GM18511 (cell line): ENCODE results near the gene PRM1.
"Not testable (repeated sequence)": the region's sequence is repeated elsewhere in the genome, so short reads cannot be mapped to it uniquely, and the experiment has no call there.

Experiments
- ATAC-seq: cut with Tn5 transposase; IDR thresholded peaks from one replicate; pipeline ENCODE4 v1.9.1; 2021; ENCODE audit warnings: mild to moderate bottlenecking, moderate library complexity; ENCODE audit not compliant: unreplicated experiment

Gene PRM1

DNA sequence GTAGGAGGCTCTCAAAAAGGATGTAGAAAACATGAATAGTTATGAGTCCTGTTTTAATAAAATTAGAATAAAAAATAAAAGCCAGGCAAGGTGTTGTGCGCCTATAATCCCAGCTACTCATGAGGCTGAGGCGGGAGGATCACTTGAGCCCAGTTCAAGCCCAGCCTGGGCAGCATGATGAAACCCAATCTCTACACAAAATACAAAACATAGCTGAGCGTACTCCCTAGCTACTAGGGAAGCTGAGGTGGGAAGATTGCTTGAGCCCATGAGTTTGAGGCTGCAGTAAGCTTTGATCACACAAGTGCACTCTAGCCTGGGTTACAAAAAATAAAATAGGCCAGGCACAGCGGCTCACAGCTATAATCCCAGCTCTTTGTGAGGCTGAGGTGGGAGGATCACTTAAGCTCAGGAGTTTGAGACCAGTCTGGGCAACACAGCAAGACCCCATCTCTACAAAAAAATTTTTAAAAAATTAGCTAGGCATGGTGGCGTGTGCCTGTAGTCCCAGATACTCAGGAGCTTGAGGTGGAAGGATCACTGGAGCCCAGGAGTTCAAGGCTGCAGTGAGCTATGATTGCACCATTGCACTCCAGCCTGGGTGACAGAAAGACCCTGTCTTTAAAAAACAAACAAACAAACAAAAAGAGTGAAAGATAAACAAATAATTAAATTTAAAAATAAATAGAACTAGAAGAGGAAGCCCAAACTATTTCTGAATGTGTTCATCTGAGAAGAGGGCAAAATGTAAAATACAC lies 17.2 kb upstream of the PRM1 start:
- ATAC-seq, result no peak

DNA sequence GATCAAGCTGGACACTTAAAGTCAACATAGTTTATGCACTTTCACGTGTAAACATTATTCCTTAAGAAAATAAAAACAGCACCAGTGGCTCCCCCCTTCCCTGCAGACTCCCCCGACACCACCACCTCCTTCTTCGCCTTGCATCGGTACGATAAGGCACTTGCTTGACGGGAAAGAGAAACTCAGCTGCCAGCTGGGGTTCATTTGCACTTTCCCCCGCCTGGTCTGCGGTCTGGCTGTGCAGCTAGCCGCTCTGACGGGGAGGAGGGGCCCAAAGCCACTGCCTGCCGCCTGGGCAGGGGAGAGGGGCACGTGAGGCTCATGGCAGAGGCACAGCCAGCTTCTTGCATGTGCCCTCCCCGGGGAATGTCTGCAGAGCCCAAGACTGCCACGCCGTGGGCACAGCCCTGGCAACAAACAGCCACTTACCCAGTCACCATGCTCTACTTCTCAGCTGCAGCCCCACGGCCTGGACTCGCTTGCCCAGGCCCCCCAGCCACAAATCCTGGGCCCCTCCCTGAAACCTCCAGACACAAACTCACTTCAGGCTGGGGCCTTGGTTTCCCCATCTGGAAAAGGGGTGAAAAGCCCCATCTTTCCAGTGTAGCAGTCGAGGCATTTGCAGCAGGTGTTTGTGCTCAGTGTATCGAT lies 16.5 kb upstream of the PRM1 start:
- ATAC-seq, result peak; percentile 88

DNA sequence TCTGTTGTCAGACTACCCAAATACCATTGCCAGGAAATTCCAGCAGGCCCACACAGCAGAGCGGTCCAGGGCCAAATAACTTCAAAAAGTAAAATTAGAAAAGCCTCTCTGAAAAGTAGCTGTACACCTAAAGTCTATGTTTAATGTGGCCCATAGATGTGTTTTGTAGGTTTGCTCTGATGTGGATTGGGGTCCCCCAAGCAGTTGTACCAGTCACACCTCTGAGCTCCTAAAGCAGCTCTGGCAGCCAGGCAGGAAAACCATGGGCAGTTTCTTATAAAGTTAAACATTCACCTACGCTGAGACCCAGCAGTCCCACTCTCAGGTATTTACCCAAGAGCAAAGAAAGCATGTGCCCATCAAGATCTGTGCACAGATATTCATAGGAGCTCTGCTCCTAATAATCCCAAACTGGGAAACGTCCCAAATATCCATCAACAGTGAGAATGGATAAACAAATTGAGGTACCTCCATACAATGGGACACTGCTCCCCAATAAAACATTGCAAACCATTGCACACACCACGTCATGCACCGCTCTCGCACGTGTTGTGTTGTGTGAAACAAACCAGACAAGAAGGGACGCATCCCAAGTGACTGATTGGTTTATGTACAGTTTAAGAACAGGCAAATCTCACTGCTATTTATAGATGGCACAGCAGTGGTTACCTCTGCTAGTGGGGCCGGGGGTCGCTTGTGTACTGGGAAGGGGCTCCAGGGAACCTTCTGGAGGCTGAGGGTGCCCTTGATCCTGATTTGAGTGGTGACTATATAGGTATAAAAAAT lies 15.8 kb upstream of the PRM1 start:
- peak; percentile 40 for ATAC-seq

DNA sequence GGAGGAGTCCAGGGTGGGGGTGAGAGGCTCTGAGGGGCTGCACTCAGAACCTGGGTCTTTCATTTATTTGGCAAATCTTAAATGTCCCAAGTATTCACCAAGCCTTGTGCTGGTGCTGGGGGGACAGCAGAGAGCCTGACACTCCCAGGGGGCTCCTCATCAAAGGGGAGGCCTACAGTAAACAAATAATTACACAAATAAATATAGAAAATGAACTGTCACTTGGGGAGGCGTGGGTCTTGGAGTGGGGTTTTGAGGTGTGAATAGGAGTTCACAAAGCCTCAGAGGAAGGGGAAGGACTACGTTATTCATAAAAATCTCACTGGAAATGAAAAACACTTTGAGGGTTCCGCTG lies 15.2 kb upstream of the PRM1 start:
- ATAC-seq, result no peak

DNA sequence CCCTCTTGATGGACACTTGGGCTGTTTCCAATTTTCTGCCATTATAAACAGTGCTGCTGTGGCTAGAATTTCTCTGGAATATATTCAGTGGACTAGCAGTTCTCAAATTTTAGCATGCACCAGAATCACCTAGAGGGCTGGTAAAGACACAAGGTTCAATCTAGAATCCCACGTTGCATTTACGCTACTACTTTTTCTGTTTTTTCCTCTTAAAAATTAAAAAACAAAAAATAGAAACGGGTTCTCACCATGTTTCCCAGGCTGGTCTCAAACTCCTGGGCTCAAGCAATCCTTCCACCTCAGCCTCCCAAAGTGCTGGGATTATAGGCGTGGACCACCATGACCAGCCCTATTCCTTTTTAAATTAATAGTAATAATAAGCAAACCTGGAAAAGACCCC lies 14.5 kb upstream of the PRM1 start:
- no peak for ATAC-seq

DNA sequence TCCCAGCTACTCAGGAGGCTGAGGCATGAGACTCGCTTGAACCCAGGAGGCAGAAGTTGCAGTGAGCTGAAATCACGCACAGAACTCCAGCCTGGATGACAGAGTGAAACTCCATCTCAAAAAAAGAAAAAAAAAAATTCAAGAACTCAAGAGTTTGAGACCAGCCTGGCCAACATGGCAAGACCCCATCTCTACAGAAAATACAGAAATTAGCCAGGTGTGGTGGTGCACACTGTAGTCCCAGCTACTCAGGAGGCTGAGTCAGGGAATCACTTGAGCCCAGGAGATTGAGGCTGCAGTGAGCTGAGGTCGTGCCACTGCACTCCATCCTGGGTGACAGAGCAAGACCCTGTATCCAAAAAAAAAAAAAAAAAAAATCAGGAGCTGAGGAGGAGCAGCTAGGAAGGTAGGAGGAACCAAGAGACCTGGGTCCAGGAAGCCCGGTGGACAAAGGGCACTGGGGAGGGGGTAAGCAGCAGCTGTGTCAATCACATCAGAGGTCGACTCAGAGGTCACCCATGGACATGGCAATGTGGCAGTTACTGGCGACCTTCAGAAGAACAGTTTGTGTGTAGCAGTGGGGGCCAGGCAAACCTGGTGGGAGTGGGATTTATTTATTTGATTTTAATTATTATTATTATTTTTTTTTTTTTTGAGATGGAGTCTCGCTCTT lies 11.1 kb upstream of the PRM1 start:
- no peak for ATAC-seq

DNA sequence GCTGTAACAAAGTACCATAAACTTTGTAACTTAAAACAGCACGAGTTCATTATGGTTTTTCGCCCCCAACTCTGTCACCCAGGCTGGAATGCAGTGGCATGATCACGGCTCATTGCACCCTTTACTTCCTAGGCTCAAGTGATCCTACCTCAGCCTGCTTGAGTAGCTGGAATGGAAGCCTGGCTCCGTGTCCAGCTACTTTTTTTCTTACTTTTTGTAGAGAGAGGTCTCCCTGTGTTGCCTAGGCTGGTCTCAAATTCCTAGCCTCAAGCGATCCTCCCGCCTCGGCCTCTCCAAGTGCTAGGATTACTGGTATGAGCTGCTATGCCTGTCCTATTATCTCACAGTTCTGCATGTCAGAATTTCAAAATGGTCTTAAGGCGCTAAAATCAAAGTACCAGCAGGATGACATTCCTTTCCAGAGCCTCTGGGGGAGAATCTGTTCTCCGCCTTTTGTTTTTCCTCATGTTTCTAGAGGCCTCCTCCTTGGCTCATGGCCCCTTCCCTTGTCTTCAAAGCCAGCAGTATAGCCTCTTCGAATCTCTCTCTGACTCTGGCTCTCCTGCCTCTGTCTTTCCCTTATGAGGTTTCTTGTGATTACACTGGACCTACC lies 10.1 kb upstream of the PRM1 start:
- ATAC-seq, result no peak

DNA sequence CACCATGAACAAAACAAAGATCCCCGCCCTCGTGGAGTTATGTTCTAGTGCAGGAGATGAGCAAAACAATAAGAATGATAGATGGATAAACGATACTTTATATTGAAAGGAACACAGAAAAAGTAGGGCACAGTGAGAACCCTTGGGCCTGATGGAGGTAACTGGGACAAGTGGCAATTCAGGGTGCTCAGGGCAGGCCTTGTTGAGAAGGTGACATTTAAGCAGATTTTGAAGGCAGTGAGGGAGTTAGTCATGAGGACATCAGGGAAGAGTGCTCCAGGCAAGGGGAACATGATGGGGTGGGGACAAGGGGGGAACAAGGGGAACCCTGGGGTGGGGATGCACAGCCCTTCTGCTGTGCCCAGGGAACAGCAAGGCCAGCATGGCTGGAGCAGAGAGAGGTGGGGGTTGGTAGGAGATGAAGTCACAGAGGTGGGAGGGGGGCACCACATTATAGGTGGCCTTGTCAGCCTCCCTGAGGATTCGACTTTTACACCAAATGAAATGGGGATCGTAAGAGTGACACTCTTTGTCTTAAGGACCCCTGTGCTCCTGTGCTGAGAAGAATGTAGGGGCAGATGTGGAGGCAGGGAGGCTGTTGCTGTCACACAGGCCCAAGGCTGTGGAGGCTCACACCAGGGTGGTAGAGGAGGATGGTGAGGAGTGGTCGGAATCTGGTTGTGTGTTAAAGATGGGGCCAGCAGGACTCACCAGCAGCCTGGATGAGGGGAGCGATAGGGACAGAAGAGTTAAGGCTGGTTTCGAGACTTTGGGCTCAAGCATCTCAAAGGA lies 9.2 kb upstream of the PRM1 start:
- ATAC-seq, result no peak

DNA sequence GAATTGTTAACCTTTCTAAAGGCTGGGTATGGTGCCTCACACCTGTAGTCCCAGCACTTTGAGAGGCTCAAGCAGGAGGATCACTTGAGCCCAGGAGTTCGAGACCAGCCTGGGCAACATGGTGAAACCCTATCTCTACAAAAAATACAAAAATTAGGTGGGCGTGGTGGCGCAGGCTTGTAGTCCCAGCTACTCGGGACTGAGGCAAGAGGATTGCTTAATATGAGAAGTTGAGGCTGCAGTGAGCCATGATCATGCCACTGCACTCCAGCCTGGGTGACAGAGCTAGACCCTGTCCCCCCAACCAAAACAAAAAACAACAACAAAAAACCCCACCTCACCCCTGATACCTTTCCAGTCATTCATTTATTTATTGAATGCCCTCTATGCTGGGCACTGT lies 8.6 kb upstream of the PRM1 start:
- ATAC-seq, result not testable (repeated sequence)

DNA sequence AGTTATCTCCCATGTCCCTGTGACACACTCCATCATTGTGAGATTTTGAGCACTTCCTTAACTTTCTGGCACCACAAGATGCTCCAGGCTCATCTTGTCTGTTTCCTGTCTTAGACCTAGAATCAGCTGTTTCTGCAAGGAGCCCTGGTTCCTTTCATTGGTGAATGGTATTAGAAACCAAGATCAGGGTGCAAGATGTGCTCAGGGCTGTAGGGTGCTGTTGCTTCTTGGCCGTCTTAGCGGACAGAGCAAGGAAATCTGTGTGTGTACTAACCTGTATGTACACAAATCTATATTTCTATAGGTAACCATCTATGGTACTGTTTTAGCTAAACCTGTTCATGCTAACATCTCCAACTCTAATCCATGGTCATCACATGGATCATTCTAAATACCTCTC lies 8.1 kb upstream of the PRM1 start:
- ATAC-seq, result no peak

DNA sequence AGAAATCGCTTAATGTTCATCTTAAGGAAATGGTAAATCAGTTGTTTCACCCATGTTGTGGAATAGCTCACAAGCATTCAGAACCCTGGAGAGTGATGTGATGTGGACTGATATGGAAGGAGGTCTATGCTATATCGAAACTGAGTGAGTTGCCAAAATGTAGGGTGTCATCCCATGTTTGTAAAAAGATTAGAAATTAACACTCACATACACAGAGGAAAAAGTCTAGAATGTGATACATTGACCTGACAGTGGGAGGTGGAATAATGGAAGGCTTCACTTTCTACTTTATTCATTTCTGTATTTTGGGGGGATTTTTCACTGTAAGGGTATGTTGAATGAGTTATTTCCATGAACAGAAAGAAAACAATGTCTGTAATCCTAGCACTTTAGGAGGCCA lies 4.7 kb upstream of the PRM1 start:
- no peak for ATAC-seq

DNA sequence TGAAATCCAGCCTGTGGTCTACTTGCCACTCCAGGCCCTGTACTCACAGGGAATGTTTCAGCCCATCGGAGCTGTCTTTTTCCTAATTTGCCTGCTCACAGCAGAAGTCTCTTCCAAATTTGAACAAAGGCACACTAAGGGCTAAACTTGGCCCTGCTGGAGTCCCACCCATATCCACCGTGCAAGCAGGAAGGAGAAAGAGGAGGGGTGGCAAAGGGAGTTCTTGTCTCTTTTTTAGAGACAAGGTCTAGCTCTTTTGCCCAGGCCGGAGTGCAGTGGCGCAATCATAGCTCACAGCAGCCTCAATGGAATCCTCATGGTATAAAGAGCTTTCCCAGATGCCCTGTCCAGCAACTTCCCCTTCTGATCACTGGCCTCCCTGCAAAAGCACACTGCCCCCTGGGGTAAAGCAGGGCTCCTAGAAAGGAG lies 2.7 kb upstream of the PRM1 start:
- ATAC-seq, result no peak

DNA sequence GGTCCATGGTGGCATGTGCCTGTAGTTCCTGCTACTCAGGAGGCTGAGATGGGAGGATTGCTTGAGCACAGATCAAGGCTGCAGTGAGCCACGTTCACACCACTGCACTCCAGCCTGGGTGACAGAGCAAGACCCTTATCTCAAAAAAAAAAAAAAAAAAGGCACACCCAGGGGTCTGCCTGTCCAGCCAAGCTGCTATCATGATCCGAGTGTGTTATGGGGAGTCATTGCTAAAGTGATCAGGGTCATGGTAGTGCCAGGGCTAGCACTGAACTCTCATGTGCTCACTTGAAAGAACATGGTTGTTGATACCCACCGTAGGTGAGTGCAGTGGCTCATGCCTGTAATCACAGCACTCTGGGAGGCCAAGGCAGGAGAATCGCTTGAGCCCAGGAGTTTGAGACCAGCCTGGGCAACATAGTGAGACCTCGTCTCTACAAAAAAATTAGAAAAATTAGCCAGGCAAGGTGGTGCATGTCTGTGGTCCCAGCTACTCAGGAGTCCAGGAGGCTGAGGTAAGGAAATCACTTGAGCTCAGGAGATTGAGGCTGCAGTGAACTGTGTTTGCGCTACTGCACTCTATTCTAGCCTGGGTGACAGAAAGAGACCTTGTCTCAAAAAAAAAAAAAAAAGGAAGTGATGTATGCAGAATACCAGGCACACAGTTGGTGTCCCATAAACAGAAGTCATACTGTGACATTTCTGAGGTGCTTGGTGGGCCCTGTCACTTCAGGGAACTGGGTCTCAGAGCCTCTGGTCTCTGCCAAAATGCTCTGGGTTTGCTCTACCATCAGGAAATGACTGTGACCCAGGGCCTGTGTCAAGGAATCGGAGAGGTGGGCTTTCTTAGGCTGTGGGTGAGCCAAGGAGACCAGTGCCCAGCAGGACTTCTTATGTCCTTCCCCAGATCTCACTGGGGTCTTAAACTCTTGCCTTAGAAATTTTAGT lies 2.2 kb downstream of the PRM1 start:
- ATAC-seq, result no peak

DNA sequence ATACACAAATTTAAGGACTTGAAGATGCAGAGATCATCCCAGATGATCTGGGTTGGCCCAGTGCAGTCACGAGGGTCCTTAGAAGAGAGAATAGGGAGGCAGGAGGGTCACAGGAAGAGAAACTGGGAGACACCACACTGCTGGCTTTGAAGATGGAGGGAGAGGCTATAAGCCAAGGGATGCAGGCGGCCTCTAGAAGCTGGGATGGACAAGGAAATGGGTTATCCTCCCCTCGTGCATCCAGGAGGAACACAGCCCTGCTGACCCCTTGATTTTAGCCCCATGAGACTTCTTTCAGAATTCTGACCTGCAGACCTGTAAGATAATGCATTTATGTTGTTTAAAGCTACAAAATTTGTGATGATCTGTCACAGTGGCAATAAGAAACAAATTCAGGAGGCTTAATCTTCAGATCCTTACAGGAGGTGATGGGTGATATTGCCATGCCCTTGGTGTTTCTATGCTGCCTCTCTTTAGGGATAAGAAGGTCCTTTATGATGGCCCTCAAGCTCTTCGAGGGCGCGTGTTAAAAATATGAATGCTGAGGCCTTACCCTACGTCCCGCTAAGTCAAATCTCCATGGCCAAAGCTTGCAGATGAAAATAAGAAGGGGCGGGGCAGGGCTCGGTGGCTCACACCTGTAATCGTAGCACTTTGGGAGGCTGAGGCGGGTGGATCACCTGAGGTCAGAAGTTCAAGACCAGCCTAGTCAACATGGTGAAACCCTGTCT lies 3.4 kb downstream of the PRM1 start:
- ATAC-seq, result no peak

DNA sequence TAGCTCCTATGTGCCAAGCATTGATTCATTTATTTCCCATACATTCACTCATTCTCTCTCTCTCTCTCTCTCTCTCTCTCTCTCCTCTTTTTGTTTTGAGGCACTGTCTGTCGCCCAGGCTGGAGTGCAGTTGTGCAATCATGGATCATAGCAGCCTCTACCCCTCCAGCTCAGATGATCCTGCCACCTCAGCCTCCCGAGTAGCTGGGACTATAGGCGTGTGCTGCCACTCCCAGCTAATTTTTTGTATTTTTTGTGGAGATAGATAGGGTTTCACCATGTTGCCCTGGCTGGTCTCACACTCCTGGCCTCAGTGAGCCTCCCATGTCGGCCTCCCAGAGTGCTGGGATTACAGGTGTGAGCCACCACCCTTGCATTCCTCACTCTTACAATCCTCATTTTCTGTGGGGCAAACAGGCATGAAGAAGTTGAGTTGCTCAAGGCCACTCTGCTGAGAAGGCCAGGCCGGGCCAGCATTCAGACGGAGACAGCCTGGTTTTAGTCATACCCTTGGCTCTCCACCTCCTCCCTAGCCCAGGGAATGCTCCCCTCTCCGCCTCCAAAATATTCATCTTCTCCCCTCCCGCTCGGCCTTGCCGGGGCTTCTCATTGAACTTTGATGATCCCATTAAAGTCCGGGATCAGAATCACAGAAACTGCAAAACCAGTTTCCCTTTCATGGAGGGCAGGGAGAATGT lies 4.1 kb downstream of the PRM1 start:
- no peak for ATAC-seq

DNA sequence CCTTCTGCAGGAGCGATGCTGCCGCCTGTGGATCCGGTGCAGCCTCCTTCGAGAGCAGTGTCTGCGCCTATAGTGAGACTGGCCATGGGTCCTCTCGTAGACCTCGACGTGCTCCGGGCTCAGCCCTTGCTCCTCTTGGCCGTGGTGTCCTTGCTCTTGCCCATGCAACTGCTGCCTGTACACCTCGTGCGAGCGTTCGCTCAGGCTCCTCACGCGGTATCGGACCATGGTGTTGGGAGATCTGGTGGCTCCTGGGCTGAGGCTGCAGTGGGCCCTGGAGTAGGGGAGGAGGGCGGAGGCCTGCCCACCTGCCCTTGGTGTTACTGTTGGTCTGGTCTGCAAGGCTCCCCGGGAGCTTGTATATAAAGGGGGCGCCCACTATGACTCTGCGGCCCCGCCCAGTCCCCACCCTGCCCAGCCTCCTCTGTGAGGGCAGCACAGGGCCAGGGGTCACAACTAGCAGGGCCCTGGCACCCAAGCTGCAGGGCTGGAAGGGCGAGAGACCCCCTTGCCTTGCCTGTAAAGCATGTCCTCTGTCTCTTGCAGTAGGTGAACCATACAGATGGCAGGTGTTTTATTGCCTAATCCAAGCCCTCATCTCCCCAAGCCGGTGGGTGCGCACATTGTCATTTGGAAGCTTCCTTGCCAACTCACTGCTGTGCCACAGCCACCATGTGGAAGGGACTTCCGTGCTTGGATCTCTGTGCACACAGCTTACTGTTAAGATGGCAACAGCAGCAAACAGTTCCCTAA lies 4.8 kb downstream of the PRM1 start, which contains the start of gene PRM2:
Gene PRM2 (minus strand): TSS at position 338 of the 753 bp plus-strand sequence. CDS start 110 bp downstream, at position 228.
- ATAC-seq, result no peak

DNA sequence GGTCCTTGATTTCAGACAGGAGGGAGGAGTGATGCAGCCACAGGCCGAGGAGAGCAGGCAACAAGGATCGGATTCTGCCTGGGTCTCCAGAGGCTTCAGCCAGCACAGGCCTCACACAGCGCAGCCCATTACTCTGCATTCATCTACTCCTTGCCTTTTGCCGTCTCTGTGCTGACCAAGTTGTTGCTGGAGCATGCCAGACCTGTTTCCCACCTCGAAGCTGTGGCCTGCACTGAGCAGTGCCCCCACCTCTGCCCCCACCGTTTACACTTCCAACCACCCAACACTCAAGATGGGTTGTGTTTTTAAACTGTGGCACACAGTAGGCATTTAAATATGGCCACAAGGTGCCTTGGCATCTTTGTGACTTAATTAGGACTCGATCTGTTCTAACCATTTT lies 6.2 kb downstream of the PRM1 start:
- no peak for ATAC-seq
